GM21619 (cell line): Measurements from ENCODE around the gene DNMT3B.

Source experiments
- ATAC-seq: cut with Tn5 transposase; IDR thresholded peaks from one replicate; pipeline ENCODE4 v1.9.1; 2021; ENCODE audit not compliant: unreplicated experiment

DNMT3B gene

GRCh38 chr20:32849577-32849976 lies 87.4 kb downstream of the DNMT3B start:
- no peak for ATAC-seq

- ATAC-seq = no peak
Measured at GRCh38 chr20:32855387-32855786, 93.2 kb downstream of the DNMT3B start.

GRCh38 chr20:32858189-32858588 lies 96.0 kb downstream of the DNMT3B start:
- ATAC-seq = no peak
